HG03060 (cell line): ENCODE results near the gene STAU1.
"Not testable (repeated sequence)": the region's sequence is repeated elsewhere in the genome, so short reads cannot be mapped to it uniquely, and the experiment has no call there.

ENCODE experiments used
- ATAC-seq: cut with Tn5 transposase; IDR thresholded peaks from one replicate; pipeline ENCODE4 v1.9.1; 2021; ENCODE audit warnings: low read depth, moderate number of reproducible peaks; ENCODE audit not compliant: unreplicated experiment

The STAU1 gene

DNA sequence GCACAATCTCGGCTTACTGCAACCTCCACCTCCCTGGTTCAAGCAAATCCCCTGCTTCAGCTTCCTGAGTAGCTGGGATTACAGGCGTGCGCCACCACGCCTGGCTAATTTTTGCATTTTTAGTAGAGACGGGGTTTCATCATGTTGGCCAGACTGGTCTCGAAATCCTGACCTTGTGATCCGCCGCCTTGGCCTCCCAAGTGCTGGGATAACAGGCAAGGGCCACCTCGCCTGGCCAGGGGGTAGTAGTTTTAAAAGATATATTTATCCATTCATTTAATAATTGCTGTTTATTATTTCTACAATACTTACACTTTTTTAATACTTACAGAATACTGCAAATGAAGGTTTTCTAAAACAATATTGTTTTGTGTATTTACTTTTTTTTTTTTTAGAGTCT is 15.6 kb upstream of the STAU1 start:
- ATAC-seq, result no peak

DNA sequence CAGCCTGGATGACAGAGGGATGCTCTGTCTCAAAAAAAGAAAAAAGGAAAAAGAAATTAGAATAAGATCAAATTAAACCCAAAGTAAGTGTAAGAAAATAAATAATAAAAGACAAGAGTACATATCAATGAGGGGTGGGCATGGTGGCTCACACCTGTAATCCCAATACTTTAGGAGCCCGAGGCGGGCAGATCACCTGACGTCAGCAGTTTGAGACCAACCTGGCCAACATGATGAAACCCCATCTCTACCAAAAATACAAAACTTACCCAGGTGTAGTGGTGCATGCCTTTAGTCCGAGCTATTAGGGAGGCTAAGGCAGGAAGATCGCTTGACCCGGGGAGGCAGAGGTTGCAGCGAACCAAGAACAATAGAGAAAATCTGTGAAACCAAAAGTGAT is 14.9 kb upstream of the STAU1 start:
- no peak for ATAC-seq

DNA sequence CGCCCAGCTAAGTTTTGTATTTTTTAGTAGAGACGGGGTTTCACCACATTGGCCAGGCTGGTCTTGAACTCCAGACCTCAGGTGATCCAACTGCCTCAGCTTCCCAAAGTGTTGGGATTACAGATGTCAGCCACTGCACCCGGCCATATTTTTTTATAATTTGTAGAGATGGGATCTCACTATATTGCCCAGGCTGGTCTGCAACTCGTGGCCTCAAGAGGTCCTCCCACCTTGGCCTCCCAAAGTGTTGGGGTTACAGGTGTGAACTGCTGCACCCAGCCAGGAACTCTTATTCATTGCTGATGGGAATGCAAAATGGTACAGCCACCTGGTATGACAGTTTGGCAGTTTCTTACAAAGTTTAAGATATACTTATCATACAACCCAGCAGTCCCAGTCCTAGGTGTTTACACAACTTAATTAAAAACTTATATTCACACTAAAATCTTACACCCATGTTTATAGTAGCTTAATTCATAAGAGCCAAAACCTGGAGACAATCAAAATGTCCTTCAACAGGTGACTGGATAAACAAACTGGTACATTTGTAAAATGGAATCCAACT is 11.7 kb upstream of the STAU1 start:
- no peak for ATAC-seq

DNA sequence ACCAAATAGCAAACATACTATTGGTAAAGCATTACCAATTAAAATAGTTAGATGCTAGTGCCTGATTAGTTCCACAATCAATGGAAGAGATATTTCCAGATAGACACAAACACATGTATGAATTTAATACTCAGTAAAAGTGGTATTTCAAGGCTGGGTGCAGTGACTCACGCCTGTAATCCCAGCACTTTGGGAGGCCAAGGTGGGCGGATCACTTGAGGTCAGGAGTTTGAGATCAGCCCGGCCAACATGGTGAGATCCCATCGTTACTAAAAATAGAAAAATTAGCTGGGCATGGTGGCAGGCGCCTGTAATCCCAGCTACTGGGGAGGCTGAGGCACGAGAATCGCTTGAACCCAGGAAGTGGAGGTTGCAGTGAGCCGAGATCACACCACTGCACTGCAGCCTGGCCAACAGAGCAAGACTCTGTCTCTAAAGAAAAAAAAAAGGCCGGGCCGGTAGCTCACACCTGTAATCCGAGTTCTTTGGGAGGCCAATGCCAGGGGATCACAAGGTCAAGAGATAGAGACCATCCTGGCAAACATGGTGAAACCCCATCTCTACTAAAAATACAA is 4.9 kb upstream of the STAU1 start:
- ATAC-seq, result not testable (repeated sequence)

DNA sequence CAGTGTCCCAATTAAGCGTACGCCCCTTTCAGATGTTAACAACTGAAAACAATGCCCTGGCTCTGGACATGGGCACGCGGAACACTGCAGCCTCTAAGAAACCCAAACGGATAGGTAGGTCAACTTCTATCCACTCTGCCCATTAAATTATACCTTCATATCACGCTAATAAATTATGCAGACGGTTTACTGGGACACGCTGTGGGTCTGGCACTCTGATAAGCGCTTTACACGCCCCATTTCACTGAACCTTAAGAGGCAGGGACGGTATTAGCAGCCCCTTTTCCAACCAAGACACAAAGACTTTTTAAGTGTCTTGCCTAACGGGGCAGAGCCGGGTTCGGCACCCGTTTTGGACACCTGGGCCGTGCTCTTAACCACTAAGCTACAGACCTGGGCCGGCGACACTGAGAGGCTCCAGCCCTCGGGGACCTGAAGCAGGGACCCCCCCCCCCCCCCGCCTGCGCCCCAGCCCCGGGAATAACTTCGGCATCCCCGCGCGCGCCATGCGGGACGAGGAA is 744 bp downstream of the STAU1 start:
- ATAC-seq, result no peak

DNA sequence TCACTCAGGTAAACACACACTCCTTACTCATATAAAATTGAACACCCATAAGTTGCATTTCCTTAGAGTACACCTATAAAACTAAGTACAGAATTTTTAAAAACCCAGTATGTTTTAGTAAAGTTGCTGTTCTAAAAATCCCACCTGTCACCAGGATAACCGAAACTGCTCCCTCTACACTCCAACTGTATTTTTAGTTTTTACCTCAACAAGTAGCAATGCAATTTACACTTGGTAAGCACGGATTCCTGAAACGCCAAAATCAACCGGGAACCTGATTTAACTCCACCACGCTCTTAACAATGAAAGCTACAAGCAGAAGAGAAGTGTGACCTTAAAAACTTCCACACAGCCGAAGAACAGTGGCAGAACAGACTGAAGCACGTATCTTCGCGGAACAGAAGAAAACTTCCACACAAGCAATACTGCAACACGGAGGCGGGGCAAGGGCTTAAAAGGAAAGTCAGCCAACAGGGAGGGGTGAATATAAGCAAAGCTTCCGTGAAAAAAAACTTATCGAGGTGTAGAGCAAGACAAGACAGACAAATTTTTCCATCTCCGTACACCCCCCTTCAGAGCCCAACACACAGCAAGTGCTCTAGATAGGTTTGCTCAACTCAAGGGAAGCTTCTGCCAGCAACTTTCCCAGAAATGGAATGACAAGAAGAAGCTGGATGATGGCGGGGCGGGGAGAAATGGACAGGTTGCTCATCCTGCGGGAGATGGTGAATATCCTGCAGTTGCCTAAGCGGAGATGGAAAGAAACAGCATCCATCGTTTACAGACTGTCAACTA is 1.4 kb downstream of the STAU1 start:
- ATAC-seq, result no peak

DNA sequence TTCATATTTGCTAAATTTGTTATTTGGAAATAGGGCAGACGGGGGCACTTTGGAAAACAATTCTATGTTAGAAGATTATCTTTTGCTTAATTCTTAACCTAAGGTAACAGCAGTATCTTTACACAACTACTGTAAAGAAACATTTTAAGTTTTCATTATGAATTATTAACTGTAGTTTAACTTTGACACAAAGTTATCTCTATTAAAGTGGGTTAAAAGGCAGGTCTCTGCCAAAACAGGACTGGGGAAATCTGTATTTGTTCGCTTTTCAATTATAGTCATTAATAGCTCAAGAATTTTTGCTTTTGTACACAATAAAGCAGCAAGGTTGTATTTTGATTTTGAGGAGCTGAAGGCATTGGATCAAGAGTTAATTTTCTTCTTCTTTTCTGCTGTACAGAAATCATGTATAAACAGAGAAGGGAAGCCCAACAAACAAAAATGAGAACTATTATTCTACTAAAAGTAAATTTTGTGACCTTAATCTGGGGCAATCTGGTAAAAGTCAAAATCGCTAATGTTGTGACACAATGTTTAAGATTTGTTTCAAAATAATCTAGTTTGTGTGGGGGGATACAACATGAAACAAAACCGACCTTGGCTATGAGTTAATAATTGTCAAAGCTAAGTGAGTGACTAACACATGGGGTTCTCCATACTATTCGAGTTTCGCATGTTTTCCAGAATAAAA is 2.9 kb downstream of the STAU1 start:
- no peak for ATAC-seq

DNA sequence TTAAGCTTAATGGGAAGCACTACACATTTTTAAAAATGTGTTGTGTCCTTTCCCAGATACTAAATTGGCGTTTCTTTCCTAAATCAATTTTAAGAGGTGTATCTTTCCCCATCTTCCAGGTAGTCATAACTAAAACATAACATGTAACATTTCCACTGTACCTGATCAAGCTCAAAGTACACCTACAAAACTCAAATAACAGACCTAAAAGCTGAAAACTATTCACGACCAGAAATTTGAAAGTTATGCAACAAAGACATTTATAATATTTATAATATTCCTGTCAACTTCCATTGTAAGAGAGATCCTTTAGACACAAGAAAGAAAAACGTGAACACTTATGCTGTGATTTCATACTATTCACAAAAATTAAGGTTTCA is 3.5 kb downstream of the STAU1 start:
- no peak for ATAC-seq

DNA sequence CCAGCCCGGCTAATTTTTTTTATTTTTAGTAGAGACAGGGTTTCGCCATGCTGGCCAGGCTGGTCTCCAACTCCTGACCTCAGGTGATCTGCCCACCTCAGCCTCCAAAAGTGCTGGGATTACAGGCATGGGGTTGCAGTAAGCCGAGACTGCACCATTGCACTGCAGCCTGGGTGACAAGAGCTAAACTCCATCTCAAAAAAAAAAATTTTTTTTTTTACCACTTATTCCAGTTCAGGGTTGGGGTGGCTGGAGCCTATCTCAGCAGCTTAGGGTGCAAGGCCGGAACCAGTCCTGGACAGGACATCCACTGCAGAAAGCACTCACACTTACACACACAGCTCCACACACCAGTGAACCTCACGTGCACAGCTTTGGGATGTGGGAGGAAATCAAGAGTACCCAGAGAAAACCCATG is 4.0 kb downstream of the STAU1 start:
- ATAC-seq, result not testable (repeated sequence)

DNA sequence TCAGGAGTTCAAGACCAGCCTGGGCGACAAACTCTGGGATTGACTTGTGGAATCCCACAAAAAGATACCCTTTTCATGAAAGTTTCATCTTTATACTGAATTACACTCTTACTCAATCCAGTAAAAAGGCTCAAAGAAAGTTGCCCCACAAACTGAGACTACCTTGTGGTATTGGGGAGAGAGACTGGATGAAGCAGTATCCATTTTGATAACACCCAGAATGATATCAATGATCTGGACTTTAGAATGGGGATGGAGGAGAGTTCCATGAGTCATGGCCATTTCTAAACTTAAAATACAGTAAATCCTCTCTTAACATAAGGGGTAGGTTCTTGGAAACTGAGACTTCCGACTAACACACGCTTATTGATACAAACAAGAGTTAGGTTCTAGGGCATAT is 4.7 kb downstream of the STAU1 start:
- no peak for ATAC-seq

DNA sequence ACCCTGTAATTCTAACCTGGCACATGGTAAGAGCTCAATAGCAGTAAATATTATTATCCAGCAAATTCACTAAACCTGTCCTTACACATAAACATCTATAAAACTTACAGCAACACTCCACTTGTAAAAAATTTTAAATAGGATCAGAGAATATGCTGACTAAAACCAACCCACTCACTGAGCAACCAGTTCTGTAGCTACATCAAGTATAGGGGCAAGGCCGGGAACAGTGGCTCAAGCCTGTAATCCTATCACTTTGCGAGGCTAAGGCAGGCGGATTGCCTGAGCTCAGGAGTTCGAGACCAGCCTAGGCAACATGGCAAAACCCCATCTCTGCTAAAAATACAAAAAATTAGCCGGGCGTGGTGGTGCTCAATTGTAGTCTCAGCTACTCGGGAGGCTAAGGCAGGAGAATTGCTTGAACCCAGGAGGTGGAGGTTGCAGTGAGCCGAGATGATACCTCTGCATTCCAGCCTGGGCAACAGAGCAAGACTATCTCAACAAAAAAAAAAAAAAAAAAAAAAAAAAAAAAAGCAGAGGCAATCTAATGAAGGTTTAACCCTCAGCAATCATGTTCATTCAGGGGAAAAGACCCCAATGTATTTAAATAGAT is 6.8 kb downstream of the STAU1 start:
- no peak for ATAC-seq

DNA sequence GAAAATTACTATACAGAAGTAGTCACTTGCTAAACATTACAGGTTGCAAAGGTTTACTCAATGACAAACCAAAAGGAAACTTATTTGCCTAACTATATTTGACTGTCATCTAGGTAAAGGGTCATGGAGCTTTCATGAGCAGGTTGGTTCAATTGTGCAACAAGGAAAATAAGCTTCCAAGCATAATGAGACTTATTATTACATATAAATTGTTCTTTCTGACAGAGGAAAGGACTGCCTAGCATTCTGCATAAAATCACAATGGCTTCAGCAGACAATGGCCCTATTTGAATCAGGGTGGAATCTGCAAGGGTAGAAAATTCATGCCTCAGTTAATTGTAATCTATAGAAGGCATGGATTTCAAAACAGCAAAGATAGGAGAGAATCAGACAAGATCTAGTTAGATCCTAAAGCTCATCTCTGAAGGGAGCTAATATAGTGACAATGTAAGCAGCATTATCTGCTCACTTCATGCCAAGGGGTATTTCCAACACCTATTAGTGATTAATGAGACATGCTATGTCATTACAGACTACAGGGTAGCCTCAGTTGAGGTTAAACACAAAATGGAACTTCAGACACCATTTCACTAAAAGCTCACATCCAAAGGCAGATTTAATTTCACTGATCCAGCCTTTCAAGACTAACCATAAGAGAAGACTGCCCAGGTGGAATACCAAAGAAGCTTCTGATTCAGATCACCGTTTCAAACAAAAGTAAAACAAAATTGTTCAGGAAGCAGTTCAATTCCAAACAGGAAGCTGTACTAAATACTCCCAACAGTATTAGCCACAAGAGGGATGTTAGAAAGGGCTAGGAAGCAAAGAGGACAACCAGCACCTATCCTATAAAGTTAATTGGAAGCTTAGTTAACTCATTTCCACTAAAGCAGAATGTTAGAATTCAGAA is 8.5 kb downstream of the STAU1 start:
- no peak for ATAC-seq

DNA sequence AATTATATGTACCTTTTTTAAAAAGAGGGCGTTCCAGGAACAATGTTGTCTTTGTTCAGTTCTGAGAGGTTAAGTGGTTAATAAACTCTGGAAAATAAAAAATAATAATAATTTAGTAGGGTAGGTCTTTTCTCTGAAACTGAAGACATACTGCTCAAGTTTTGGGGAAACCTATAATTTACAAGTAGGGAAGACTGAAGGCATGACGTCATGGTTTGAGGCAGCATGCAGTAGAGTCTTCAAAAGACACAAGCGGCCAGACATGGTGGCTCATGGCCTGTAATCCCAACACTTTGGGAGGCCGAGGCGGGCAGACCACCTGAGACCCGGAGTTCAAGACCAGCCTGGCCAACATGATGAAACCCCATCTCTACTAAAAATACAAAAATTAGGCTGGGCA is 14.0 kb downstream of the STAU1 start:
- ATAC-seq, result no peak

DNA sequence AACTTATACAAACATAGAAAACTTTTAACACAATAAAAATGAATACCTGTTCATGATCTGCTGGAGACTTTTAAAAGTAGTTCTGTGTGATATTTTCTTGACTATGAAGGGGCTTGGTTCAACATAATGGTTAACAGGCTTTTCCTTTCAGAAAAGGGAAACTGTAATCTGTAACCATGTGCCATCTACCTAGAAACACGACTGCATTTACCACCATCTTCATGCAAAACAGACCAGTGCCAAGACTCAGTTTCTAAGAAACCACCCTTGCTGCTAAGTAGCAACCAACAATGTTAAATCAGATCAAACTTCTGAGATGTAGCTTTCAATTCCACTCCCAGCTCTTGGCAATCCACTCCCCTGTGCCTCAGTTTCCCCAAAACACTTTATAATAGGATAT is 15.7 kb downstream of the STAU1 start:
- ATAC-seq, result no peak

DNA sequence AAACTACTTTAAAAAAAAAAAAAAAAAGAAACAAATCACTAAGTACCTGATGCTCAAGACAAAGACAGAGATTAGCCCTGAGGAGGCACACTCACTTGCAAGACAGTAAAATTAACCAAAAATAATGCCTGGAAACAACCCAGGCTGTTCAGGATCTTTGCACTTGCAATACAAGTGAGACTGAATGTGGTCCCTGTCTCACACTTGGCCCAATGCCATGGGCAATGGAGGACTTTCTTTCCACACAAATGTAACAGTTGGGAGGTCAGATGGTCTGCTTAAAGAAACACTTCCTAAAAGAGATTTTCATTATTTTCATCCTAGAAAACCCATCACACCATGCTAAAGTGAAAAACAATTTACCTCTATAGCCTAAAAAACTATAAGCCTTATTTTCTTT is 16.2 kb downstream of the STAU1 start:
- no peak for ATAC-seq

DNA sequence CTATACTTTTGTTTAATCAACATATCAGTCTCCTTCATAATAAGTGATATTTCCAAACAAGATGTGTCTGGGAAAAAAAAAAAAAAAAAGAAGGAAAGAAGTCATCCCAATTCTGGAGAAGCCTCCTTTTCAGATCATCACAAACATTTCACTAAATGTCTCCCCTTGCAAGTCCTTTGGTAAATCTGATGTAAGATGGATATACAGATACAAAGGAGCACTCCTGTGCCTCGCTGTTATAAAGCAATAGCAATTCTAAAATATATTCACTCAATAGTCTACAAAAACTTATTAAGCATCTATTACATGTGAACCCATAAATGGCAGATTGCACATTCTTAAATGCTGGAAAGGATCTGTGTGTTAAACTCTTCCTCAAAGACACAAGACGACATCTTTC is 17.4 kb downstream of the STAU1 start:
- no peak for ATAC-seq

DNA sequence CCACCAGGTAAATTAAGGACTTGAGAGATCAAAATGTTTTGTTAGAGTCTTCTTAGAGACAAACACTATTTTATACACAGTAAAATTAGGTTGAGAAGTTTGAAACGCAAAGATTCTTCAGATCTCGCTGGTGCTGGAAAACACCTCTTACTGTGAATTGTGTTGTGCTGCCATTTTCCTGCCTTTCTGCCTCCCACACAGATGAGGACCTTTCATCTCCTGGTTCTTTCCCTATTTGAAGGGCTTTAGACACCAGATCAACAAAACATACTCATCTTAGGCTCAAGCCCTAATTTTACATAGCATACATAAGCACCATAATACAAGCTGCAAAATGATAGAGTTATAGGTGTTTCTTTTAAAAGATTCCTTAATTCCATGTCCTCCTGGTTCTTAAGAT is 18.6 kb downstream of the STAU1 start:
- ATAC-seq, result no peak

DNA sequence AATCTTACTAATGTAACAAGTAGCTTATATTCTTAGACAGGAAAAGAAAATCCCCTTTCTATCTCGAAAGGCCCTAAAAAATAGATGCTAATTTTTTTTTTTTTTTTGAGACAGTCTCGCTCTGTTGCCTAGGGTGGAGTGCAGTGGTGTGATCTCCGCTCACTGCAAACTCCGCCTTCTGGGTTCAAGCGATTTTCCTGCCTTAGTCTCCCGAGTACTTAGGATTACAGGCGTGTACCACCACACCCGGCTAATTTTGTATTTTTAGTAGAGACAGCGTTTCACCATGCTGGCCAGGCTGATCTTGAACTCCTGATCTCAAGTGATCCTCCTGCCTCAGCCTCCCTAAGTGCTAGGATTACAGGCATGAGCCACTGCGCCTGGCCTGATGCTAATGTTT is 19.3 kb downstream of the STAU1 start:
- ATAC-seq, result not testable (repeated sequence)

DNA sequence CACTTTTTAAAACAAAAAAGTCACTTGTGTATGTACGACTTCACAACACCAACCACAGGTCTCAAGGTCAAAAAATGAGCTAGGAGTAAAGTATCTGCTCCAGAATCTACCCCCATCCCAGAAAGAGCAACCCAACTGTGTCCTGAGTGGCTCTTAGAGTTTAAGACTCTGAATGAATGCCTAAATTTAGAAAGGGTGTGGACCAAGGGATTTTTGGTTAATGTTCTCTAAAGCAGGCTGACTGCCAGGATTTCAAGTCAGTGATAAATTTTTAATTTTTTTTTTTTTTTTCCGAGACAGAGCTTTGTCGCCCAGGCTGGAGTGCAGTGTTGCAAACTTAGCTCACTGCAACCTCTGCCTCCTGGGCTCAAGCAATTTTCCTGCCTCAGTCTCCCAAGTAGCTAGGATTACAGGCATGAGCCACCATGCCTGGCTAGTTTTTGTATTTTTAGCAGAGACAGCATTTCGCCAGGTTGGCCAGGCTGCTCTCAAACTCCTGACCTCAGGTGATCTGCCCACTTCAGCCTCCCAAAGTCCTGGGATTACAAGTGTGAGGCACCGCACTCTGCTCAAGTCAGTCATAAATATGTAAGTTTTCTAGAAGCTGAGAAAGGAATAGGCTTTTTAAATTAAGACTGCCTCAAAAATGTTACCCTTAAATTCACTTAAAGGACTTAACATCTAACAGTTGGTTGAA is 20.2 kb downstream of the STAU1 start:
- no peak for ATAC-seq
